HG02981 (cell line): Measurements from ENCODE around the gene ATF7.
"Not testable (repeated sequence)": the region's sequence is repeated elsewhere in the genome, so short reads cannot be mapped to it uniquely, and the experiment has no call there.

Experiments used
- ATAC-seq: cut with Tn5 transposase; IDR thresholded peaks from one replicate; pipeline ENCODE4 v1.9.1; 2021; ENCODE audit warnings: mild to moderate bottlenecking, moderate library complexity; ENCODE audit not compliant: unreplicated experiment

ATF7 gene

DNA sequence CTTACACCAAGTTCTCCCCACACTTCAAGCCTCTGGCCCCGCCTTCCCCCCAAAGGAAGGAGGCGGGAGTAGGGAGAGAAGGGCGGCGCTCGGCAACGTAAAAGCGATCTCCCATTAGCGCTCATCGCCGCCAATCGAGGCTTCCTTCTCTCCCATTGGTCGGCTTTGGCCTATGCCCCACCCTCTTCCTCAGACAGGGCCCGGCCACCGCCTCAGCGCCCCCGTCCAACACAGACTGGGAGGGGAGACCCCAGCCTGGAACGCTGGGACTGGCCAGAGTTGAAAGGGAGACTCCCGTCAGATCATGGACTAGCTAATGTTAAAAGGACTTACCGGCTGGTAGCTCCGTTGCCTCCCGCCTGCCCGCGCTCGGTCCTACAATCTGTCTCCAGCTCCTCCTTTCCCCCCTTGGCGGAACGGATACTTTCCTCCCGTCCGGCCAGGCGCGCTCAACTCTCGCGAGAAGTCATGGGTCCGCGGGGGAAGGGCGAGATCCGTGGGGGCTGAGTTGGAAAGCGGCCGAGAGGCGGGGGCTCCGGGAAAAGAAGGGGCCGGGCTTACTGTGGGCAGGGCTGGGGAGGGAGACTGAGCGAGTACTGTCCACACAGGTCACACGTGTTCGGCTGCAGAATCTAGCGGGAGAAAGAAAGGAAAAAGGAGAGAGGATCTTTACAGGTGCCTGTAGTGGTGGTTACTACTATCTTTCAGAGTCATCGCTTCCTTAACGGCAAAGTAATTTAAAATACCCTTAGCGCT lies at the start of gene ATF7:
ATF7 (minus strand) TSS at position 437 of the 756 bp plus-strand sequence. CDS start 25,382 bp downstream, outside the sequence.
- ATAC-seq: peak; percentile 95

GRCh38 chr12:53674977-53675700 lies 49.0 kb upstream of the ATF7 start:
- ATAC-seq: no peak

DNA sequence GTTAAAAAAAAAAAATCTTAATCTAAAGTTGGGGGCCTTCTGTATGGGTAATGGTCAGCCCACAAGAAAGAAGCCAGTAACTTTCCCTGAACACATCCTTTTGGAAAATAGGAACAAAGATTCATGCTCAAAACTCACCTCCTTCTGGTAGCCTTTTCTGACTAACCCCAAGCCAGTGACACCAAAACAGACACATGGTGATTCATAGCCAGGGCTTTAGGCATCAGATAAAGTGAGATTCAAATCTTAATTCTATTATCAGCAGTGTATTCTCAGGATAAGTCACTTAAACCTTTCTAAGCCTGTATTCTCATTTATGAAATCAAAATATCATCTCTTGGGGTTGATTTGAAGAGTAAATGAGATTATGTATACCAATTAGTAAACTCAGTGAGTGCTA lies 44.8 kb upstream of the ATF7 start:
- ATAC-seq: no peak

DNA sequence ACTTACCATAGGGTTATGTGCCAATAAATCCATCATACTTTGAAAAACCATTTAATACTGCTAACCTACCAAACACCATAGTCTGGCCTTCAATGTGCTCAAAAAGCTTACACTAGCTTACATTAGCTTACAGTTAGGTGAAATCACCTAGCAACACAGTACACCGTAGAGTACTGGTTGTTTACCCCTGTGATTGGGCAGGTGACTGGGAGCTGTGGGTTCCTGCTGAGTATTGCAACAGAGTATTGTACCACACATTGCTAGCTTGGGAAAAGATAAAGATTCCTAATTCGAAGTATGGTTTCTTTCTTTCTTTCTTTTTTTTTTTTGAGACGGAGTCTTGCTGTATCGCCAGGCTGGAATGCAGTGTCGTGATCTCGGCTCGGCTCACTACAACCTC lies 44.1 kb upstream of the ATF7 start:
- ATAC-seq: no peak

DNA sequence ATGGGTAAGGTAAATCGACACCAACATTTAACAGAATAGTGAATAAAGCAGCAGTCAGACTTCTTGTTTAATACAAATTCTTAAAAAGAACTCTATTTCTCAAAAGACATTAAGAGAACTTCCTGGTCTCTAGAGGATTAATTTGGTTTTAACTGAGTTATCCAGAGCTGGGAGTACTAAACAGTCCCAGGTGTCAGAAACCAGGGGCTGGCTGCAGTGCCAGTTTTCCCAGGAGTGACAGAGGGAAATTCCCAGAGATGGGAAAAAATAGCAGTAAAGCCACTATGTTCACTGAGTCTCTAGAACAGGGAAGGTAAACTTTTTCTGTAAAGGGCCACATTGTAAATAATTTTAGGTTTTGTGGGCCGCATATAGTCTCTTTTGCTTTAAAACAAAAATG lies 40.9 kb upstream of the ATF7 start:
- no peak for ATAC-seq

- no peak for ATAC-seq
These were observed 38.8 kb upstream of the ATF7 start for GRCh38 chr12:53664936-53665335.

DNA sequence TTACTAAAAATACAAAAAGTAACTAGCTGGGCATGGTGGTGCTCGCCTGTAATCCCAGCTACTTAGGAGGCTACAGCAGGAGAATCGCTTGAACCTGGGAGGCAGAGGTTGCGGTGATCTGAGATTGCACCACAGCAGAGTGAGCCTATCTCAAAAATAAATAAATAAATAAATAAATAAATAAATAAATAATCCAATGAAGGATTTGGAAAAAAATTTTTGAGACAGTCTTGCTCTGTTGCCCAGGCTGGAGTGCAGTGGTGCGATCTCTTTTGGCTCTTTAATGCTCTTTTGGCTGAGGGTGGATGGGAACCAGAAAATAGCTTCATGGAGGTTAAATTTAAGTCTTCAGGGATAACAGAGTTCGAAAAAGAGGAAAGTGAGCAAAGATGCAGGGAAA lies 38.0 kb upstream of the ATF7 start:
- no peak for ATAC-seq

DNA sequence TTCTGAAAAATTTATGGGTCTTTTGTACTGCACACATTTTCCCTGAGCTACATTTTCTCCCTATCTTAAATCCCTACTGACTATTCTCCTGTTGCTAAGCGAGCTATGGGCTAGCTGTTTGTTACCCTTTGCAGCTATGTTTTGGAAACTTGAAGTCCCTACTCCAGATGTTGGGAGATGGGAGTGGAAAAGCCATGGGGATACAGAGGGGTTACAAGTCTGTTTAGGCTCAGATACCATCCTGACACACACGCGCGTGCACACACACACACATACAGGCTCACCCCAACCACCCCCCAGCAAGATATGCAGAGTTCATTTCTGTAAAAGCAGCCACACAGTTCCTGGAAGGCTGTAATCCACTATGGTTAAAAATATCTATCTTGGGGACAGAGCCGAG lies 33.9 kb upstream of the ATF7 start:
- ATAC-seq: no peak

DNA sequence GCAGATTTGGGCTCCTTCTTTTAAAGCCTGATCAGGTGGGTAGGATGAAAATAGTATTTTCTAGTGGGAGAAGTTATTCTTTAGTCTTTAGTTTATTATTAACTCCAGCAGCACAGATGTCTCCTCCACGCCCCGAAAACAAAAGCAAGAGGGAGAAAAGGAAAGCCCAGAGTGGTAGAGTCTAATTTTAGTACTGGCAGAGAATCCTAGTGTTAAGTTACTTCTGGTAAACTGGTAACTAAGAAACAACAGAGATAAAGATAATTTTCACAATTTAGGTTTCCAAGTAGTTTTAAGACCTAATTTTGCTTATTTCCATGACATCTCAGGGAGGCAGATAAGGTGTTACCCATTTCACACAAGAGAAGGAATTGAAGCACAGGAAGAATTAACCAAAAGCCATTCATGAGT lies 33.4 kb upstream of the ATF7 start:
- no peak for ATAC-seq

DNA sequence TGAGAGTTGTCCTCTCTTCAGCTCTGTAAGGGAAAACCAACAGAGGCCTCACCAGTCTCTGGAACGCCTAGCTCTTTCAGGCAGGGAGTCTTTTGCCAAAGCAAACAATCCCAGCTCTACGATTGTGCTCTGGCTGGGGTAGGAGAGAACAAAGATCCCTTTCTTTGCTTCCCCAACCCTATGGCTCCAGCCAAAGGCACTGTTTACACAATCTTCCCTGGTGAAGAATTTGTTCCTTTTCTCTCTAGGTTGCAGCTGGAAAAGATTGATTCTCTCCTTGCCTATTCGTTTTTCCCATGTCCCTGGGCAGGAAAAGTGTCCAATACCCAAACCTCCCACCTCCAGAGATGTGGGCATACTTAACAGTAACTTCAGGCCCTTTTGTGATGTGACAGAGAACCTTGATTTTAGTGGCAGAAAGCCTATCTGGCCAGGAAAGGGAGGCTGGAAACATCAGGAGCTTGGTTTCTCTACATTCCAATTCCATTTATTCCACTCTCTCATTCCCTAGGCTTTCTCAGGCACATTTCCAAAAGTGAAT lies 32.9 kb upstream of the ATF7 start:
- no peak for ATAC-seq

- no peak for ATAC-seq
These were observed 30.9 kb upstream of the ATF7 start for GRCh38 chr12:53657041-53657440.

DNA sequence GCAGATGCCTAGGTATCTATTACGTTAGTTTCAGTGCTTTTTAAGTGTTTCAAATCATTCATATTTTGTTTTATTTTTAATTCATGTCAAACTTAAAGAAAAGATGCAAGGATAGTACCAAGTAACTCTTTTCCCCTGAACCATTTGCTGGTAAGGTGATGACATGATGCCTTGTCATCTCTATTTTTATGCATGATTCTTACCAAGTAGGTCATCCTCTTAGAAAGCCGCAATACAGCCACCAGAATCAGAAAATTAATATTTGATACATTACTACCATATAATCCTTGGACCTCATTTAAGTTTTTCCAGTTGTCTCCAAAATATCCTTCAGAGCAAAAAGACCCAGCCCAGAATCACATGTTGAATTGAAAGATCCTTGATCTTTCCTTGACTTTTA lies 27.4 kb upstream of the ATF7 start:
- ATAC-seq: no peak

GRCh38 chr12:53652366-53652765 lies 26.2 kb upstream of the ATF7 start:
- ATAC-seq: no peak

GRCh38 chr12:53651737-53652136 lies 25.6 kb upstream of the ATF7 start:
- no peak for ATAC-seq

DNA sequence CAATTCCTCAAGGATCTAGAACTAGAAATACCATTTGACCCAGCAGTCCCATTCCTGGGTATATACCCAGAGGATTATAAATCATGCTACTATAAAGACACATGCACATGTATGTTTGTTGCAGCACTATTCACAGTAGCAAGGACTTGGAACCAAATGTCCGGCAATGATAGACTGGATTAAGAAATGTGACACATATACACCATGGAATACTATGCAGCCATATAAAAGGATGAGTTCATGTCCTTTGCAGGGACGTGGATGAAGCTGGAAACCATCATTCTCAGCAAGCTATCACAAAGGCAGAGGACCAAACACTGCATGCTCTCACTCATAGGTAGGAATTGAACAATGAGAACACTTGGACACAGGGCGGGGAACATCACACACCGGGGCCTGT lies 20.1 kb upstream of the ATF7 start:
- ATAC-seq: not testable (repeated sequence)

GRCh38 chr12:53645165-53645564 lies 19.0 kb upstream of the ATF7 start:
- no peak for ATAC-seq

- no peak for ATAC-seq
These were observed 18.0 kb upstream of the ATF7 start for GRCh38 chr12:53644133-53644532.

DNA sequence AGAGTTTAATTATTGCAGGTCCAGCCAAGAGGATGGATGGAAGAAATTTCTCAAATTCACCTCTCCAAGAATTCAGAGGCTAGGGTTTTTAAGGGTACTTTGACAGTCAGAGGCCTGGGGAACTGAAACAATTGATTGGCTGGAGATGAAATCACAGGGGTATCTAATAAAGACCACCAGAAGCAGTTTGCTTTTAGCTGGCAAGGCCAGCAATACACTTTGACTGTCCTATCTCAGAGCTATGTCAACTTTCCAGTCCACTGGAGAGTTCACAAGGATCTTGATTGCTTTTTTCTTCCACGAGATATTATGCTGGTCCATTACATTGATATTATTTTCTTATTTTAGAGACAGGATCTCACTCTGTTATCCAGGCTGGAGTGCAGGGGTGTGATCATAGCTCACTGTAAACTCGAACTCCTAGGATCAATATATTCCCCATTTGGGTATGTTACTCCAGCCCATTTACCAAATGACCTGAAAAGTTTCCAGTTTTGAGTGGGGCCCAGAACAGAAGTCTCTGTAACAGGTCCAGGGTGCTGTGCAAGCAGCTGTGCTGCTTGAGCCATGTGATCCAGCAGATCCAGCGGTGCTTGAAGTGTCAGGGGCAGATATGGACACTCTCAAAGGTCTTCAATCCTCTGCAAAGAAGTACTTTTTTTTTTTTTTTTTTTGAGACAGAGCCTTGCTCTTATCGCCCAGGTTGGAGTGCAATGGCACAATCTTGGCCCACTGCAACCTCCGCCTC lies 17.2 kb upstream of the ATF7 start:
- no peak for ATAC-seq

GRCh38 chr12:53638057-53638456 lies 11.9 kb upstream of the ATF7 start:
- ATAC-seq: no peak

DNA sequence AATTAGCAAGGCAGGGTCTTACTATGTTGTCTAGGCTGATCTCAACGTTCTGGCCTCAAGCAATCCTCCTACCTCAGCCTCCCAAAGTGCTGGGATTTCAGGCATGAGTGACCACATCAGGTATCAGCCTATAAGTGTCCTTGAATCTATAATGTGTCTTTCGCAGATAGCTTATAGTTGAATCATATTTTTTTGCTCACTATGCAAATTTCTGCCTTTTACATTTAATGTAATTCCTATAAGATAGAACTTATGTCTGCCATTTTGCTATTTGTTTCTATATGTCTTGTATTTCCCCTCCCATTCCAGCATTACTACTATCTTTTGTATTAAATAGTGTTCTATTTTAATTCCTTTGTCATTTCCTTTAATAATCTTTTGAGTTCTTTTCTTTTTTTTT lies 10.5 kb upstream of the ATF7 start:
- no peak for ATAC-seq

- ATAC-seq: not testable (repeated sequence)
These were observed 9.5 kb upstream of the ATF7 start for GRCh38 chr12:53635708-53636107.
